Stomach (tissue), 9 donors: ENCODE results near the gene COP1. TPM values are rescaled to one million over a fixed set of nuclear protein-coding genes. Genes with fewer than 3 reads are reported as not detected.

Experiments
- DNase-seq, 2 donors: peaks; one replicate each; pipeline versions ENCODE4 v3.0.0 to v3.0.0-alpha.2; 2013 to 2019
- H3K27ac ChIP-seq, 5 donors: fragments of 200-600 bp in 4 of 5; sonication (generic) in 4 of 5; one replicate each; pipeline ENCODE4 v1.5.1; 2013 to 2019; ENCODE audit warnings: mild to moderate bottlenecking in 1 of 5, moderate library complexity in 1 of 5
- H3K27me3 ChIP-seq, 3 donors: fragments of 200-600 bp; sonication (generic); one replicate each; pipeline ENCODE4 v1.5.1; 2017 to 2019; ENCODE audit warnings: mixed run types in 1 of 3
- H3K36me3 ChIP-seq, 4 donors: fragments of 200-600 bp; sonication (generic); 1 replicate in 3 of 4; 2 replicates in 1 of 4; pipeline ENCODE4 v1.5.1; 2016 to 2019
- H3K4me1 ChIP-seq, 4 donors: fragments of 200-600 bp; sonication (generic); one replicate each; pipeline ENCODE4 v1.5.1; 2016 to 2019
- H3K4me3 ChIP-seq, 4 donors: fragments of 200-600 bp; sonication (generic) in 3 of 4; one replicate each; pipeline ENCODE4 v1.5.1; 2016 to 2019; ENCODE audit warnings: mild to moderate bottlenecking in 1 of 4
- H3K9me3 ChIP-seq, 4 donors: fragments of 200-600 bp; sonication (generic); one replicate each; pipeline ENCODE4 v1.5.1; 2016 to 2019
- CTCF ChIP-seq, 7 experiments: fragments of 450-650 bp in 4 of 7; fragments of 200-600 bp in 3 of 7; sonication (generic) in 3 of 7; IDR thresholded peaks; one replicate each; pipeline ENCODE4 v1.5.1; 2016 to 2019; ENCODE audit warnings: antibody characterized with exemption in 7 of 7, control low read depth in 2 of 7, mild to moderate bottlenecking in 1 of 7
- EP300 ChIP-seq: sonication (generic); formaldehyde crosslinking; IDR thresholded peaks from one replicate; pipeline ENCODE4 v1.6.1; 2017; ENCODE audit warnings: antibody characterized with exemption
- POLR2A ChIP-seq, 4 donors: fragments of 450-650 bp; IDR thresholded peaks; one replicate each; pipeline ENCODE4 v1.6.1; 2016; ENCODE audit warnings: antibody characterized with exemption in 4 of 4, control low read depth in 2 of 4, mild to moderate bottlenecking in 1 of 4, moderate library complexity in 1 of 4
- POLR2AphosphoS5 ChIP-seq, 3 donors: sonication (generic); formaldehyde crosslinking; IDR thresholded peaks; one replicate each; pipeline ENCODE4 v1.6.1; 2016; ENCODE audit warnings: antibody characterized with exemption in 3 of 3
- WGBS, 5 donors: extraction: QIAGEN DNeasy Blood & Tissue Kit in 3 of 5; methylation state at CpG; one replicate each; pipeline versions ENCODE4 v1.1.5 to v1.1.7; 2013 to 2018; 5-methylcytosine and 5-hydroxymethylcytosine counted together
- intact Hi-C: fragments of 100-400 bp; cut with DNase I; formaldehyde crosslinking; loops from one replicate; pipeline ENCODE4 v1.15.1; 2023; ENCODE audit warnings: low total_unique reads
- polyA plus RNA-seq, 3 donors: library from polyadenylated mRNA; stranded (reverse); fragments of 200-250 nt; gene quantifications; one replicate each; pipeline ENCODE4 v1.2.3, GENCODE V29; 2013
- total RNA-seq, 5 donors: library from RNA; depleted of rRNA; stranded (reverse); fragments of >200 nt; gene quantifications; one replicate each; pipeline versions ENCODE4 v1.1.0 to v1.2.3, GENCODE V29; 2014 to 2016
- donor health status: healthy with polysubstance abuse.
- donor health status: Bipolar disorder and iron deficiency.
- donor health status: healthy.

The COP1 gene
- total and polyA plus RNA-seq, 8 donors: 36.2 to 127 (median 55.1) TPM

GRCh38 chr1:175978476-175978875 is 228.6 kb downstream of the COP1 start:
- TF ChIP-seq POLR2A (IDR thresholded peaks at IDR 0.05) (no peak), CTCF (IDR thresholded peaks at IDR 0.05) (no peak), POLR2AphosphoS5 (IDR thresholded peaks at IDR 0.05) (no peak), EP300 (no peak)
- Histone ChIP-seq H3K27ac (no peak overlapping the region), H3K27me3 (no peaks in the 10 kb centered on the region), H3K9me3 (peaks cover 0 to 11% (median 3%) of the 10 kb centered on the region in 4 donors), H3K4me3 (no peak overlapping the region), H3K4me1 (peaks cover 0 to 17% (median 7%) of the 10 kb centered on the region in 4 donors), H3K36me3 (peaks cover 4 to 30% (median 25%) of the 10 kb centered on the region in 4 donors)
- intact Hi-C loops: no loop called here
- 95 to 100% (median 100%) methylated on average over 1 of the region's 1 CpG for WGBS, 5 donors
- peak in 1 of 2 donors; percentile 3 for DNase-seq

- intact Hi-C loops: no loop called here
- Histone ChIP-seq H3K9me3 (peaks cover 0 to 8% (median 0%) of the 10 kb centered on the region in 4 donors), H3K4me3 (no peak overlapping the region), H3K27ac (no peak overlapping the region), H3K27me3 (no peaks in the 10 kb centered on the region), H3K4me1 (peaks cover 0 to 17% (median 7%) of the 10 kb centered on the region in 4 donors), H3K36me3 (peaks cover under 1 to 30% (median 13%) of the 10 kb centered on the region in 4 donors)
- no peak for TF ChIP-seq POLR2A (IDR thresholded peaks at IDR 0.05)
- 25 to 49% (median 43%) methylated on average over 1 of the region's 1 CpG for WGBS, 5 donors
- DNase-seq: no peak
Observed at GRCh38 chr1:175976865-175977642, 230.0 kb downstream of the COP1 start.

GRCh38 chr1:175969231-175969630 is 237.9 kb downstream of the COP1 start:
- H3K27ac ChIP-seq: no peak overlapping the region
- intact Hi-C loops: no loop called here
- H3K4me3 ChIP-seq: no peak overlapping the region
- peaks cover 9 to 44% (median 27%) of the 10 kb centered on the region in 4 donors for H3K36me3 ChIP-seq
- H3K4me1 ChIP-seq: peaks cover 0 to 8% (median 0%) of the 10 kb centered on the region in 4 donors
- no peak for DNase-seq
- H3K27me3 ChIP-seq: no peaks in the 10 kb centered on the region
- no peaks in the 10 kb centered on the region for H3K9me3 ChIP-seq
- TF ChIP-seq POLR2A (IDR thresholded peaks at IDR 0.05) (no peak), CTCF (IDR thresholded peaks at IDR 0.05) (no peak), EP300 (no peak), POLR2AphosphoS5 (IDR thresholded peaks at IDR 0.05) (no peak)

- no peak overlapping the region for H3K27ac ChIP-seq
Observed at GRCh38 chr1:175968486-175969172, 238.5 kb downstream of the COP1 start.

More at GRCh38 chr1:175968486-175969172, 238.5 kb downstream of the COP1 start:
- intact Hi-C loops: no loop called here
- Histone ChIP-seq H3K27me3 (no peaks in the 10 kb centered on the region), H3K36me3 (peaks cover 9 to 41% (median 27%) of the 10 kb centered on the region in 4 donors), H3K4me1 (peaks cover 0 to 8% (median 0%) of the 10 kb centered on the region in 4 donors), H3K4me3 (no peak overlapping the region), H3K9me3 (no peaks in the 10 kb centered on the region)
- 65 to 82% (median 72%) methylated on average over 3 of the region's 3 CpGs for WGBS, 5 donors
- DNase-seq: peak in 1 of 2 donors; percentile 30
- TF ChIP-seq POLR2AphosphoS5 (IDR thresholded peaks at IDR 0.05) (no peak), EP300 (no peak), POLR2A (IDR thresholded peaks at IDR 0.05) (no peak), CTCF (IDR thresholded peaks at IDR 0.05) (no peak)
